HuH-7 (cell line): ENCODE data around the gene CENPF.
A peak's percentile ranks its signal among the peaks of the same experiment; 100 is the strongest.
"Not testable (repeated sequence)": the region's sequence is repeated elsewhere in the genome, so short reads cannot be mapped to it uniquely, and the experiment has no call there.

Experiments used
- DNase-seq: peaks from one replicate; pipeline ENCODE4 v3.0.0; 2011; ENCODE audit warnings: low spot score

Gene CENPF

GRCh38 chr1:214602764-214603657 is at the start of gene CENPF:
Gene CENPF (plus strand): TSS chr1:214603195. CDS start chr1:214613755, 10,560 bp downstream.
- peak; percentile 99 for DNase-seq

- DNase-seq = no peak
Measured at GRCh38 chr1:214557952-214558735, 44.9 kb upstream of the CENPF start.

- no peak for DNase-seq
Measured at GRCh38 chr1:214563881-214564280, 39.1 kb upstream of the CENPF start.

- no peak for DNase-seq
Measured at GRCh38 chr1:214565310-214565709, 37.7 kb upstream of the CENPF start.

GRCh38 chr1:214566158-214567104 is 36.6 kb upstream of the CENPF start:
- DNase-seq = no peak

- no peak for DNase-seq
Measured at GRCh38 chr1:214567481-214567980, 35.5 kb upstream of the CENPF start.

GRCh38 chr1:214568328-214568727 is 34.7 kb upstream of the CENPF start:
- DNase-seq = no peak

- DNase-seq = no peak
Measured at GRCh38 chr1:214569357-214570004, 33.5 kb upstream of the CENPF start.

- DNase-seq = no peak
Measured at GRCh38 chr1:214570442-214570841, 32.6 kb upstream of the CENPF start.

- no peak for DNase-seq
Measured at GRCh38 chr1:214571281-214571680, 31.7 kb upstream of the CENPF start.

- no peak for DNase-seq
Measured at GRCh38 chr1:214573386-214574318, 29.3 kb upstream of the CENPF start.

GRCh38 chr1:214574598-214575411 is 28.2 kb upstream of the CENPF start:
- DNase-seq = no peak

GRCh38 chr1:214576120-214576519 is 26.9 kb upstream of the CENPF start:
- DNase-seq = not testable (repeated sequence)

- no peak for DNase-seq
Measured at GRCh38 chr1:214579183-214579582, 23.8 kb upstream of the CENPF start.

- no peak for DNase-seq
Measured at GRCh38 chr1:214581785-214582184, 21.2 kb upstream of the CENPF start.

GRCh38 chr1:214582289-214582891 is 20.6 kb upstream of the CENPF start:
- no peak for DNase-seq

- DNase-seq = no peak
Measured at GRCh38 chr1:214583113-214583512, 19.9 kb upstream of the CENPF start.

GRCh38 chr1:214583824-214584554 is 19.0 kb upstream of the CENPF start:
- DNase-seq = no peak
